Mesenchymal stem cell (in vitro differentiated cells and primary cell): ENCODE measurements around the gene LRFN2.

Experiments
- DNase-seq: peaks from one replicate; pipeline ENCODE4 v3.0.0-alpha.2; 2013
- H2AFZ ChIP-seq: one replicate; pipeline ENCODE4 v1.6.1; 2013; ENCODE audit warnings: low read depth, mild to moderate bottlenecking, control low read depth, inconsistent platforms, low read length, moderate library complexity
- H2AK5ac ChIP-seq: 2 replicates; pipeline ENCODE4 v1.6.1; 2013; ENCODE audit warnings: low read length, moderate library complexity, mild to moderate bottlenecking, inconsistent platforms; ENCODE audit not compliant: severe bottlenecking
- H2BK120ac ChIP-seq: one replicate; pipeline ENCODE4 v1.6.1; 2013; ENCODE audit warnings: low read depth, mild to moderate bottlenecking, inconsistent platforms, low read length, moderate library complexity
- H2BK12ac ChIP-seq, 2 experiments: one replicate each; pipeline ENCODE4 v1.6.1; 2013; ENCODE audit warnings: inconsistent platforms in 2 of 2, low read length in 2 of 2, mild to moderate bottlenecking in 2 of 2, moderate library complexity in 2 of 2, control low read depth in 1 of 2
- H2BK15ac ChIP-seq: one replicate; pipeline ENCODE4 v1.6.1; 2013; ENCODE audit warnings: mild to moderate bottlenecking, low read depth, inconsistent platforms; ENCODE audit not compliant: poor library complexity, severe bottlenecking
- H2BK5ac ChIP-seq: 2 replicates; pipeline ENCODE4 v1.6.1; 2013; ENCODE audit warnings: low read depth, mild to moderate bottlenecking, low read length, control low read depth, inconsistent platforms; ENCODE audit not compliant: poor library complexity, severe bottlenecking
- H3K14ac ChIP-seq, 2 experiments: one replicate each; pipeline ENCODE4 v1.6.1; 2013; ENCODE audit warnings: inconsistent platforms in 2 of 2, low read length in 2 of 2, control low read depth in 1 of 2, mild to moderate bottlenecking in 1 of 2, moderate library complexity in 1 of 2
- H3K18ac ChIP-seq, 2 experiments: one replicate each; pipeline ENCODE4 v1.6.1; 2013; ENCODE audit warnings: inconsistent platforms in 2 of 2, low read length in 2 of 2, control low read depth in 1 of 2, low read depth in 1 of 2, mild to moderate bottlenecking in 1 of 2
- H3K23ac ChIP-seq, 2 experiments: one replicate each; pipeline ENCODE4 v1.6.1; 2013; ENCODE audit warnings: inconsistent platforms in 2 of 2, low read length in 2 of 2, mild to moderate bottlenecking in 2 of 2, moderate library complexity in 2 of 2, control low read depth in 1 of 2
- H3K27ac ChIP-seq: 2 replicates; pipeline ENCODE4 v1.5.1; 2013; ENCODE audit warnings: mild to moderate bottlenecking, moderate library complexity, low read length, control low read depth, inconsistent platforms; ENCODE audit not compliant: poor library complexity, severe bottlenecking
- H3K27me3 ChIP-seq, 2 experiments: 2 replicates each; pipeline versions ENCODE4 v1.6.1 to v1.7.0; 2013; ENCODE audit warnings: low read length in 2 of 2, mild to moderate bottlenecking in 2 of 2, moderate library complexity in 2 of 2, control low read depth in 1 of 2, inconsistent platforms in 1 of 2; ENCODE audit not compliant: control insufficient read depth in 1 of 2, insufficient read depth in 1 of 2
- H3K36me3 ChIP-seq, 2 experiments: 2 replicates each; pipeline versions ENCODE4 v1.6.1 to v1.7.0; 2013; ENCODE audit warnings: low read length in 2 of 2, control low read depth in 1 of 2, inconsistent platforms in 1 of 2, low read depth in 1 of 2, mild to moderate bottlenecking in 1 of 2; ENCODE audit not compliant: insufficient read depth in 2 of 2, control insufficient read depth in 1 of 2
- H3K4ac ChIP-seq, 2 experiments: one replicate each; pipeline ENCODE4 v1.6.1; 2013; ENCODE audit warnings: inconsistent platforms in 2 of 2, low read length in 2 of 2, mild to moderate bottlenecking in 2 of 2, moderate library complexity in 2 of 2, control low read depth in 1 of 2, low read depth in 1 of 2
- H3K4me1 ChIP-seq: 2 replicates; pipeline ENCODE4 v1.6.1; 2013; ENCODE audit warnings: low read depth, low read length, control low read depth; ENCODE audit not compliant: control insufficient read depth, insufficient read depth
- H3K4me2 ChIP-seq: 2 replicates; pipeline ENCODE4 v1.6.1; 2013; ENCODE audit warnings: low read length, mild to moderate bottlenecking, inconsistent platforms; ENCODE audit not compliant: poor library complexity, severe bottlenecking
- H3K4me3 ChIP-seq, 2 experiments: 2 replicates each; pipeline versions ENCODE4 v1.5.1 to v1.7.0; 2013; ENCODE audit warnings: low read length in 2 of 2, mild to moderate bottlenecking in 2 of 2, control low read depth in 1 of 2, low read depth in 1 of 2; ENCODE audit not compliant: insufficient read depth in 1 of 2
- H3K79me1 ChIP-seq: replicated peaks from 2 replicates; pipeline ENCODE4 v1.6.1; 2013; ENCODE audit warnings: mild to moderate bottlenecking, control low read depth, low read length, inconsistent platforms; ENCODE audit not compliant: poor library complexity, severe bottlenecking
- H3K9ac ChIP-seq: 2 replicates; pipeline ENCODE4 v1.7.0; 2013; ENCODE audit warnings: mild to moderate bottlenecking, low read length, moderate library complexity
- H3K9me3 ChIP-seq: 2 replicates; pipeline ENCODE4 v1.7.0; 2013; ENCODE audit warnings: mild to moderate bottlenecking, low read length; ENCODE audit not compliant: control insufficient read depth
- H4K8ac ChIP-seq: one replicate; pipeline ENCODE4 v1.6.1; 2013; ENCODE audit warnings: inconsistent platforms, mild to moderate bottlenecking, low read length, moderate library complexity
- H4K91ac ChIP-seq: one replicate; pipeline ENCODE4 v1.6.1; 2013; ENCODE audit warnings: mild to moderate bottlenecking, low read length, inconsistent platforms
- WGBS: methylation state at CpG from one replicate; pipeline ENCODE4 v1.1.7; 2013; ENCODE audit warnings: mixed read lengths; 5-methylcytosine and 5-hydroxymethylcytosine counted together

Gene LRFN2

DNA sequence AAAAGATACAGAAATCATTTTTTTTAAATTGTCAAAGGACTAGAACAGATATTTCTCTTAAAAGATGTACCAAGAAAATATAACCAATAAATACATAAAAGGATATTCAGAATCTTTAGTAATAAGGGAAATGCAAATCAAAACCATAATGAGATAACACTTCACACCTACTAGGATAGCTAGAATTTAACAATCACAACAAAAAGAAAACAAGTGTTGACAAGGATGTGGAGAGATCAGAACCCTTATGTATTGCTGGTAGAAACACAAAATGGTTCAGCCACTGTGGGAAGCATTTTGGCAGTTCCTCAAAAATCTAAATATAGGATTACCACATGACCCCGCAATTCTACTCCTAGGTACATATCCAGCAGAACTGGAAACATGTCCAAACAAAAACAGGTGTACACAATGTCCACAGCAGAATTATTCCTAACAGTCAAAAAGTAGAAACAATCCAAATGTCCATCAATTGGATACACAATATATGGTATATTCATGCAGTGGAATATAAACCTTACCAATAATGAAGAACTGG, 211.0 kb downstream of the LRFN2 start:
- Histone ChIP-seq H3K27ac (no peak overlapping the region), H3K23ac (no peak overlapping the region), H3K9me3 (no peaks in the 10 kb centered on the region), H4K91ac (no peak overlapping the region), H3K14ac (no peak overlapping the region), H3K4me2 (no peak overlapping the region), H2BK15ac (no peak overlapping the region), H3K79me1 (no peaks in the 10 kb centered on the region), H2AK5ac (no peak overlapping the region), H3K4me3 (no peak overlapping the region), H3K27me3 (peaks cover 0 to 3% of the 10 kb centered on the region in 2 experiments), H2BK120ac (no peak overlapping the region), H2BK12ac (no peak overlapping the region), H3K4me1 (no peaks in the 10 kb centered on the region), H3K36me3 (no peaks in the 10 kb centered on the region), H2BK5ac (no peak overlapping the region), H2AFZ (no peak overlapping the region), H3K18ac (no peak overlapping the region), H3K9ac (no peak overlapping the region), H3K4ac (no peak overlapping the region), H4K8ac (no peak overlapping the region)
- no peak for DNase-seq
- 82% methylated on average over 1 of the region's 1 CpG for WGBS

- DNase-seq, result no peak
- Histone ChIP-seq H3K9ac (no peak overlapping the region), H3K4ac (no peak overlapping the region), H3K18ac (no peak overlapping the region), H2BK120ac (no peak overlapping the region), H3K27me3 (no peaks in the 10 kb centered on the region), H2BK15ac (no peak overlapping the region), H3K4me1 (no peaks in the 10 kb centered on the region), H2AFZ (no peak overlapping the region), H4K8ac (no peak overlapping the region), H4K91ac (no peak overlapping the region), H2AK5ac (no peak overlapping the region), H3K27ac (no peak overlapping the region), H3K4me3 (no peak overlapping the region), H3K23ac (no peak overlapping the region), H3K79me1 (no peaks in the 10 kb centered on the region), H3K9me3 (no peaks in the 10 kb centered on the region), H3K36me3 (no peaks in the 10 kb centered on the region), H2BK5ac (no peak overlapping the region), H3K4me2 (no peak overlapping the region), H3K14ac (no peak overlapping the region), H2BK12ac (no peak overlapping the region)
These were observed 213.9 kb downstream of the LRFN2 start for GRCh38 chr6:40373267-40373666.

DNA sequence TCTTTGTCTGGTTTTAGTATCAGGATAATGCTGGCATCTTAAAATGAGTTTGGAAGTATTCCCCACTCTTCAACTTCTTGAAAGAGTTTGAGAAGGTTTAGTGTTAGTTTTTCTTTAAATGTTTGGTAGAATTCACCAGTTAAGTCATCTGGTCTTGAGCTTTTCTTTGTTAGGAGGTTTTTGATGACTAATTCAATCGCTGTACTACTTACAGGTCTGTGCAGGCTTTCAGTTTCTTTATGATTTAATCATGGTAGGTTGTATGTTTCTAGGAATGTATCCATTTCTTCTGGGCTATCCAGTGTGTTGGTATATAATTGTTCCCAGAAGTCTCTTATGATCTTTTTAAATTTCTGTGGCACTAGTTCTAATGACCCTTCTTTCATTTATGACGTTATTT, 215.5 kb downstream of the LRFN2 start:
- Histone ChIP-seq H3K79me1 (no peaks in the 10 kb centered on the region), H3K9ac (no peak overlapping the region), H2BK12ac (no peak overlapping the region), H3K4me2 (no peak overlapping the region), H3K14ac (no peak overlapping the region), H3K4me1 (no peaks in the 10 kb centered on the region), H2AFZ (no peak overlapping the region), H3K18ac (no peak overlapping the region), H4K8ac (no peak overlapping the region), H3K9me3 (no peaks in the 10 kb centered on the region), H3K27ac (no peak overlapping the region), H3K36me3 (no peaks in the 10 kb centered on the region), H3K23ac (no peak overlapping the region), H3K27me3 (no peaks in the 10 kb centered on the region), H2BK5ac (no peak overlapping the region), H3K4me3 (no peak overlapping the region), H2BK120ac (no peak overlapping the region), H3K4ac (no peak overlapping the region), H2AK5ac (no peak overlapping the region), H4K91ac (no peak overlapping the region), H2BK15ac (no peak overlapping the region)
- no peak for DNase-seq
- WGBS, result 85% methylated on average over 1 of the region's 2 CpGs

DNA sequence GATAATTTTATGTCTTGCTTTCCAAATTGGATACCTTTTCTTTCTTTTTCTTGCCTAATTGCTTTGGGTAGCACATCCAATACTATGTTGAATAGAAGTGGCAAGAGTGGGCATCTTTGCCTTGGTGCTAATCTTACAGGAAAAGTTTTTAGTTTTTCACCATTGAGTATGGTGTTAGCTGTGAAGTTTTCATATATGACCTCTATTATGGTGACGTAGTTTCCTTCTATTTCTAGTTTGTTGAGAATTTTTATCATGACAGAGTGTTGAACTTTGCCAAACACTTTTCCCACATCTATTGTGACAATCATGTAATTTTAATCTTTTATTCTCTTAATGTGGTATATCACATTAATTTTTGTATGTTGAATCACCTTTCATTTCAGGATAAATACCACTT, 216.1 kb downstream of the LRFN2 start:
- DNase-seq, result no peak
- no peaks in the 10 kb centered on the region for H3K79me1 ChIP-seq
- no peak overlapping the region for H4K91ac ChIP-seq
- peaks cover 4% of the 10 kb centered on the region for H3K9me3 ChIP-seq
- 67% methylated on average over 1 of the region's 1 CpG for whole genome bisulfite sequencing
- H2BK15ac ChIP-seq, result no peak overlapping the region
- H3K36me3 ChIP-seq, result no peaks in the 10 kb centered on the region
- H3K27ac ChIP-seq, result no peak overlapping the region
- H4K8ac ChIP-seq, result no peak overlapping the region
- H2BK120ac ChIP-seq, result no peak overlapping the region
- no peak overlapping the region for H3K9ac ChIP-seq
- H3K4me1 ChIP-seq, result no peaks in the 10 kb centered on the region
- no peak overlapping the region for H3K14ac ChIP-seq
- H2AK5ac ChIP-seq, result no peak overlapping the region
- no peak overlapping the region for H2BK5ac ChIP-seq
- no peak overlapping the region for H2BK12ac ChIP-seq
- no peak overlapping the region for H3K4me3 ChIP-seq
- H2AFZ ChIP-seq, result no peak overlapping the region
- H3K27me3 ChIP-seq, result no peaks in the 10 kb centered on the region
- no peak overlapping the region for H3K4me2 ChIP-seq
- H3K4ac ChIP-seq, result no peak overlapping the region
- no peak overlapping the region for H3K23ac ChIP-seq
- no peak overlapping the region for H3K18ac ChIP-seq
